IPS-18a (cell line): ENCODE measurements around the gene BCAP31.
"Not testable (repeated sequence)": the region's sequence is repeated elsewhere in the genome, so short reads cannot be mapped to it uniquely, and the experiment has no call there.

Experiments
- H3K27ac ChIP-seq: one replicate; pipeline ENCODE4 v1.5.1; 2013; ENCODE audit warnings: low read length
- H3K27me3 ChIP-seq: one replicate; pipeline ENCODE4 v1.6.1; 2013; ENCODE audit warnings: mild to moderate bottlenecking, low read length; ENCODE audit not compliant: control insufficient read depth, insufficient read depth
- H3K36me3 ChIP-seq: one replicate; pipeline ENCODE4 v1.6.1; 2013; ENCODE audit warnings: low read depth, low read length; ENCODE audit not compliant: control insufficient read depth
- H3K4me1 ChIP-seq: one replicate; pipeline ENCODE4 v1.6.1; 2013; ENCODE audit warnings: low read depth, low read length; ENCODE audit not compliant: control insufficient read depth
- H3K4me3 ChIP-seq: one replicate; pipeline ENCODE4 v1.5.1; 2013; ENCODE audit warnings: low read length
- H3K9ac ChIP-seq: one replicate; pipeline ENCODE4 v1.6.1; 2013; ENCODE audit warnings: mild to moderate bottlenecking, low read length, moderate library complexity
- H3K9me3 ChIP-seq: one replicate; pipeline ENCODE4 v1.6.1; 2013; ENCODE audit warnings: low read depth, low read length; ENCODE audit not compliant: control insufficient read depth

BCAP31 gene

DNA sequence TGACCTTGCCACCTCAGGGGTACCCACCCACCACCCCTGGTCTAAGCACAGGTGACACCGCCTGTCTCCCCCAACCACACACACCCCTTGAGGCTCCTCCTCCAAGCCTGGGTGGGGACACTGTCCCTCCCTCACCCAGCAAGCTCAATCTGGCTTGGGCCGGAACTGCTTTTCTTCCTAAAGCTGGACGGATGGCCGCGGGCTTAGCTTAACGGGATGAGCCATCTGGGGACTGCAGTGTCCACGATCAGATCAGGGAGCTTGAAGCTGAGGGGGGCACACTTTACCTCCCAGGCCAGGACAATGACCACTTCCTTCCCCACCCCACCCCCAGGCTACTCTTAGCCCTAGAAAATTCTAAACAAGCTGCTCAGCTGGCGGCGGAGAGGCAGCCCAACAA, 37.5 kb downstream of the BCAP31 start:
- no peaks in the 10 kb centered on the region for H3K9me3 ChIP-seq
- no peaks in the 10 kb centered on the region for H3K36me3 ChIP-seq
- no peak overlapping the region for H3K27ac ChIP-seq
- no peaks in the 10 kb centered on the region for H3K4me1 ChIP-seq
- H3K27me3 ChIP-seq: no peaks in the 10 kb centered on the region
- no peak overlapping the region for H3K4me3 ChIP-seq
- H3K9ac ChIP-seq: no peak overlapping the region

GRCh38 chrX:153685751-153686696, 38.2 kb downstream of the BCAP31 start:
- Histone ChIP-seq H3K4me1 (no peaks in the 10 kb centered on the region), H3K27me3 (no peaks in the 10 kb centered on the region), H3K9ac (no peak overlapping the region), H3K4me3 (no peak overlapping the region), H3K27ac (no peak overlapping the region), H3K36me3 (no peaks in the 10 kb centered on the region), H3K9me3 (no peaks in the 10 kb centered on the region)

DNA sequence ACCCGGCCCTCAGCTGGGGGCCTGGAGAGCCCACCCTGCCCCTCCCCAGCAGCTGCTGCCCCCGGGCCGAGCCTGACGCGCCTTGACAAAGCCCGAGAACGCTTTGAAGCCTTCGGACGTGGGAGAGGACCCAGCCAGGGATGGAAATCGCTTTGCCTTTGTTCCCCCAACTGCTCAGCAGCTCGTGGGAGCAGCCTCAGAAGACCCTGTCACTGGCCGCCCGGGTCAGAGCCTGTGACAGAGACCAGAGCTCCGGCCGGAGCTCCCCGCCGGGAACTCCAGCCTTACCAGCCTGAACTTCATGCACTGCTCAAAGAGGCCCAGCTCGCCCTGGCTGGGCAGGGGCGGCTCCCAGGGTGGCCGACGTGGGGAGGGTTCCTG, 39.0 kb downstream of the BCAP31 start:
- Histone ChIP-seq H3K4me1 (no peaks in the 10 kb centered on the region), H3K27ac (no peak overlapping the region), H3K27me3 (no peaks in the 10 kb centered on the region), H3K9me3 (peaks cover 2% of the 10 kb centered on the region), H3K36me3 (no peaks in the 10 kb centered on the region), H3K4me3 (no peak overlapping the region), H3K9ac (peak overlapping the region; percentile 17)

DNA sequence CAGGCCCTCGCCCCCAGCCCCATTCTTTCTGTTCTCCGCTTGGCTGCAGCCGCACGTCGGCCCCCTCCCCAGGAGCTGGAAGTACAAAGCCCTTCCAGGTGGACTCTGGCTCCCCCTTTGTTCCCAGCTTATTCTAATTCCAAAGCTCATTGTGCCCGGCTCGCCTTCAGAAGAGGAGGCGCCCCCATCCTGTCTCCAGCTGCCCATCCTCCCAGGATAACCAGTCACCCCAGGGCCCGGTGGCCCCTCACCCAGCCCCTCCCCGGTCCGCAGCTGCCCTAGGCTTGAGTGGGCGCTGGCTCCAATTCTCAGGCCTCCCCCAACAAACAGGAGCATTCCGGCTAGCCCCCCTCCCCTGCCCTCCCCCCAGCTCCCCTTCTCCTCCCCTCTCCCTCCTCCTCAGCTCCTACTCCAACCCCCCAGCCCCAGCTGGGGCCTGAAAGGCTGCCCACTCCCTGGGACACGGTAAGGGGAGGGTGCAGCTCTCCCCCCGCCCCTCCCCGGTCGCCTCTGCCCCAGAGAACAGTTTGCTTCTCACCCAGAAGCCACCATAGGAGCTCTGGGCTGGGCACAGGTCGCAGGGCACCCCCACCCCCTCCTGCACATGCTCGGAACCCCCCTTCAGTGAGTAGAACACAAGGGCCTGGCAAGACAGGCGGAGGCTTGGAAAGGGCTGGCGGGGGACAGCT, 39.6 kb downstream of the BCAP31 start:
- Histone ChIP-seq H3K4me3 (no peak overlapping the region), H3K9ac (peak overlapping the region; percentile 17), H3K36me3 (no peaks in the 10 kb centered on the region), H3K9me3 (peaks cover 3% of the 10 kb centered on the region), H3K27me3 (no peaks in the 10 kb centered on the region), H3K27ac (no peak overlapping the region), H3K4me1 (no peaks in the 10 kb centered on the region)

DNA sequence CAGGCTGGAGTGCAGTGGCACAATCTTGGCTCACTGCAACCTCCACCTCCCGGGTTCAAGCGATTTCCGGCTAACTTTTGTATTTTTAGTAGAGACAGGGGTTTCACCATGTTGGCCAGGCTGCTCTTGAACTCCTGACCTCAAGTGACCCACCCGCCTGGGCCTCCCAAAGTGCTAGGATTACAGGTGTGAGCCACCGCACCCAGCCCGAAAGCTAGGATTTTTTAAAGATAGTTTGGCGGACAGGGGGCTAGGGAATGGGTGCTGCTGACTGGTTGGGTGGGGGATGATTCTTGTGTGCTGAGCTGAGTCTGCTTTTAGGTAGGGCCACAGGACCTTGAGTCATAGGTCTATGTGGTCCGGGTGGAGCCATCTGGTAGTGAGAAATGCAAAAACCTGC, 40.7 kb downstream of the BCAP31 start:
- not testable (repeated sequence) for H3K27me3 ChIP-seq, H3K27ac ChIP-seq, H3K4me3 ChIP-seq, H3K36me3 ChIP-seq, H3K4me1 ChIP-seq, H3K9me3 ChIP-seq, H3K9ac ChIP-seq

DNA sequence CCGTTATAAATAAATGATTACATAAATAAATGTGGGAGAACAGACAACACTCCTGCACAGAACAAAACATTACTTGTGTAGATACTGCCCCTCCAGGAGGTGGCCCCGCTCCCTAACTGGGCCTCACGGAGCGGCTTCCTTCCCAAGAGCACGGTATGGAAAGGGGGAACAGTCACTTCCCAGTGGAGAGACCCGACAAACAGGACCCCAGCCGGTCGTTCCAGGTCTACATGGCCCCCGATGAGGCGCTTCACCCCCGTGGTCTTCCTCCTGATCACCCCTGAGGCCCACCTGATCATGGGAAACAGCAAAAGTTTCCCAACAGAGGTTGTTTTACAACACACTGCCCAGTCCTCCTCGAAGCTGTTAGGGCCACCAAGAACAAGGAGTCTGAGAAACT, 43.0 kb downstream of the BCAP31 start:
- no peak overlapping the region for H3K4me3 ChIP-seq
- H3K9me3 ChIP-seq: peaks cover 3% of the 10 kb centered on the region
- H3K4me1 ChIP-seq: no peaks in the 10 kb centered on the region
- no peaks in the 10 kb centered on the region for H3K36me3 ChIP-seq
- H3K27ac ChIP-seq: no peak overlapping the region
- H3K9ac ChIP-seq: no peak overlapping the region
- H3K27me3 ChIP-seq: no peaks in the 10 kb centered on the region

- H3K36me3 ChIP-seq: no peaks in the 10 kb centered on the region
- no peak overlapping the region for H3K4me3 ChIP-seq
- H3K4me1 ChIP-seq: no peaks in the 10 kb centered on the region
- no peak overlapping the region for H3K9ac ChIP-seq
- H3K27ac ChIP-seq: no peak overlapping the region
- no peaks in the 10 kb centered on the region for H3K27me3 ChIP-seq
- H3K9me3 ChIP-seq: no peaks in the 10 kb centered on the region
These were observed 49.9 kb downstream of the BCAP31 start for GRCh38 chrX:153674219-153674851.

- Histone ChIP-seq H3K36me3 (no peaks in the 10 kb centered on the region), H3K4me3 (no peak within 1 kb of the TSS), H3K27me3 (no peaks in the 10 kb centered on the region), H3K9me3 (no peaks in the 10 kb centered on the region), H3K9ac (no peak within 1 kb of the TSS), H3K27ac (no peak within 1 kb of the TSS), H3K4me1 (no peaks in the 10 kb centered on the region)
These were observed 50.6 kb downstream of the BCAP31 start, which contains the start of gene PNCK for GRCh38 chrX:153673428-153674218. PNCK (minus strand) TSS chrX:153673813; CDS start chrX:153673076, 737 bp downstream.

GRCh38 chrX:153672531-153673427, 51.4 kb downstream of the BCAP31 start:
- Histone ChIP-seq H3K27me3 (no peaks in the 10 kb centered on the region), H3K4me3 (no peak overlapping the region), H3K9ac (no peak overlapping the region), H3K36me3 (no peaks in the 10 kb centered on the region), H3K4me1 (no peaks in the 10 kb centered on the region), H3K9me3 (no peaks in the 10 kb centered on the region), H3K27ac (no peak overlapping the region)

- no peaks in the 10 kb centered on the region for H3K36me3 ChIP-seq
- H3K9ac ChIP-seq: no peak overlapping the region
- no peak overlapping the region for H3K27ac ChIP-seq
- no peak overlapping the region for H3K4me3 ChIP-seq
- H3K27me3 ChIP-seq: no peaks in the 10 kb centered on the region
- H3K9me3 ChIP-seq: no peaks in the 10 kb centered on the region
- no peaks in the 10 kb centered on the region for H3K4me1 ChIP-seq
These were observed 52.3 kb downstream of the BCAP31 start for GRCh38 chrX:153671589-153672530.
